Neural crest cell (in vitro differentiated cells): Measurements from ENCODE around the gene IFI16. TPM values are rescaled to one million over a fixed set of nuclear protein-coding genes. Genes with fewer than 3 reads are reported as not detected.

Experiments used
- DNase-seq: peaks from one replicate; pipeline ENCODE4 v3.0.0; 2021; ENCODE audit warnings: low read depth, mixed read lengths, low spot score
- H3K27ac Mint-ChIP-seq: one replicate; pipeline ENCODE4 v1.8.0; 2021; ENCODE audit warnings: mild to moderate bottlenecking, mixed read lengths; ENCODE audit not compliant: unreplicated experiment
- H3K27me3 Mint-ChIP-seq: 2 replicates; pipeline ENCODE4 v1.8.0; 2021; ENCODE audit warnings: low read depth, mild to moderate bottlenecking, mixed read lengths
- H3K36me3 Mint-ChIP-seq: 2 replicates; pipeline ENCODE4 v1.8.0; 2021; ENCODE audit warnings: low read depth, mild to moderate bottlenecking, mixed read lengths
- H3K4me1 Mint-ChIP-seq: 2 replicates; pipeline ENCODE4 v1.8.0; 2021; ENCODE audit warnings: mixed read lengths
- H3K4me3 Mint-ChIP-seq: one replicate; pipeline ENCODE4 v1.8.0; 2021; ENCODE audit warnings: mild to moderate bottlenecking, mixed read lengths
- H3K9me3 Mint-ChIP-seq: 2 replicates; pipeline ENCODE4 v1.8.0; 2021; ENCODE audit warnings: mixed read lengths
- total RNA-seq: library from RNA; stranded (reverse); gene quantifications from 2 replicates; pipeline ENCODE4 v1.2.1, GENCODE V29; 2021
- TF ChIP-seq, protein P1 (sequence below): fragments of 200-600 bp; sonication (generic); conservative IDR thresholded peaks from 2 replicates; pipeline ENCODE4 v1.5.0; 2021; ENCODE audit warnings: antibody characterized with exemption, mild to moderate bottlenecking

Gene IFI16
- total RNA-seq, 1 donor from 2014 or later = 4.9 TPM

DNA sequence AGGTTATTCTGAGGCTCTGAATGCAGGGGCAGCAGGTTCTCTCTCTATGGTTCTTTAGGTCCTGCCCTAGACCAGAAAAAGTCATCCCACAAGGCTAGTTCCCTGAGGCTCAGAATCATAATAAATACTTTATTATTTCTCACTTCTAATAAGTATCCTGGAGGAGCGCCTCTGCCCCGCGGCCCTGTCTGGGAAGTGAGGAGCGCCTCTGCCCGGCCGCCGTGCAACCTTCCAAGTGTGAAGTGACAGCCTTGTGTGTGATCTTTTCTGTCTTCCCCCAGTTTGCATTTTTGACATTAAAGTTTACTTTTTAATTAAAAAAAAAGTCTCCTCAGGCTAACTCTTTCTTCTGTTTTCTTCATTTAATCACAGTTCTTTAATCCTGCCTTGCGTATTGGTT is 55.4 kb downstream of the IFI16 start:
- Mint-ChIP-seq H3K36me3 (peaks cover 7% of the 10 kb centered on the region), H3K9me3 (no peaks in the 10 kb centered on the region), H3K4me1 (no peaks in the 10 kb centered on the region), H3K27me3 (no peaks in the 10 kb centered on the region), H3K27ac (no peak overlapping the region), H3K4me3 (no peak overlapping the region)
- TF ChIP-seq, protein P1, sequence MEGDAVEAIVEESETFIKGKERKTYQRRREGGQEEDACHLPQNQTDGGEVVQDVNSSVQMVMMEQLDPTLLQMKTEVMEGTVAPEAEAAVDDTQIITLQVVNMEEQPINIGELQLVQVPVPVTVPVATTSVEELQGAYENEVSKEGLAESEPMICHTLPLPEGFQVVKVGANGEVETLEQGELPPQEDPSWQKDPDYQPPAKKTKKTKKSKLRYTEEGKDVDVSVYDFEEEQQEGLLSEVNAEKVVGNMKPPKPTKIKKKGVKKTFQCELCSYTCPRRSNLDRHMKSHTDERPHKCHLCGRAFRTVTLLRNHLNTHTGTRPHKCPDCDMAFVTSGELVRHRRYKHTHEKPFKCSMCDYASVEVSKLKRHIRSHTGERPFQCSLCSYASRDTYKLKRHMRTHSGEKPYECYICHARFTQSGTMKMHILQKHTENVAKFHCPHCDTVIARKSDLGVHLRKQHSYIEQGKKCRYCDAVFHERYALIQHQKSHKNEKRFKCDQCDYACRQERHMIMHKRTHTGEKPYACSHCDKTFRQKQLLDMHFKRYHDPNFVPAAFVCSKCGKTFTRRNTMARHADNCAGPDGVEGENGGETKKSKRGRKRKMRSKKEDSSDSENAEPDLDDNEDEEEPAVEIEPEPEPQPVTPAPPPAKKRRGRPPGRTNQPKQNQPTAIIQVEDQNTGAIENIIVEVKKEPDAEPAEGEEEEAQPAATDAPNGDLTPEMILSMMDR = no peak
- DNase-seq = no peak

DNA sequence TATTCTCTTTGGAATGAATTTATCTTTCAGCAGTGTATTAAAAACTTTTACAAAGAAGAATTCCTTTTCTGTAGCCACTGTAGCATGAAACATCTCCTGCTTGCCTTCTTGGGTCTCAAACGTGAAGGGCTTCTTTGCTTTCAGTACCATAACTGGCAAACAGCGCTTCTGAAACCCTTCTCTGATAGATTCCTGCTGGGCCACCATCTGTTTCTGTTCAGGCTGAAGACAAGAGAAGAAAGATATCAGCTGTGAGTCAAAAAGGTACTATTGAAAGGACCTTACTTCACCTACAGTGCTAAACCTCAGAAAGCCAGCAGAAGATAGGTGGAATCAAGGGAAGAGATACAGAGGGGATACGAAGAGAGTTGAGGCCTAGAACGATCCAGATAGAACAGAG is 56.4 kb downstream of the IFI16 start:
- no peak overlapping the region for H3K4me3 Mint-ChIP-seq
- TF ChIP-seq, protein P1 = no peak
- H3K27ac Mint-ChIP-seq = no peak overlapping the region
- H3K9me3 Mint-ChIP-seq = no peaks in the 10 kb centered on the region
- DNase-seq = no peak
- H3K27me3 Mint-ChIP-seq = no peaks in the 10 kb centered on the region
- peaks cover 4% of the 10 kb centered on the region for H3K36me3 Mint-ChIP-seq
- no peaks in the 10 kb centered on the region for H3K4me1 Mint-ChIP-seq

DNA sequence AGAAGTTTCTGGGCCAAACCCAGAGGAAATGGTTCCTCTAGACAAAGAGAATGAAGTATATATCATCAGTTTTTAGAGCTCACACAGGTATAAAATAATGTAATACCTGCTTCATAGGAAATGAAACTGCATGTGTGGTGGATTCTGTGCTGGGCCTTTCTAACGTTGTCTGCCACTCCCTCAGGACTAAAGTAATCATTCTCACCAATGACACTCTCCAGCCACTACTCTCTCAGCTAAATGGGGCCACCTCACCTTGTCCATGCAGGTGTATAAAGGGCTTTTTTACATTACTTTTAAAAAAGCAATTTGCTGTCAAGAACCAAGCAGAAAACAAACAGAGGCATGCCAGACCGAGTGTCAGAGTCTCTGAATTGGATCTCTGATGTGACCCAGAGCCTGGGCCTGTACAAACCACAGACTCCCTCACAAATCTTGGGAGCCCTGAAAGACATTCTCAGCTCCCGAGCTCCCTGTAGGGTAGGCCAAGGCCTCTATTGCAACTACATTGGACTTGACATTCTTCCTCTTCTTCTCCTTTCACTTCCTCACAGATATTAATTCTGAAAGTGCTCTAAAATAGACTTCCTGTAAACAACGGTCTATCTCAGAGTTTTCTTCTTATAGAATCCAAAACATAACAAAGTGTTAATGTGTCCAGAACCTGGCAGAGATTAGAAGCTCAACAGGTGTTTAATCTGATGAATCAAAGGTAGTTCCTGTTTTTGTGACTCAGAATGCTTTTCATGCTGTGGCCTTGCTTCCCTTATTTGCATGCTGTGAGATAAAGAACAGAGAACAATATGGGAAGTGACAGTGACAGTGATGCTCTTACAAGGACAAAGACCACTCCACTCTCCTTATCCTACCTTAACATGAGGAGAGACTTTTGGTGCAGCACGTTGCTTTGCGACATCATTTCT is 58.3 kb downstream of the IFI16 start:
- TF ChIP-seq, protein P1 = no peak
- Mint-ChIP-seq H3K9me3 (no peaks in the 10 kb centered on the region), H3K4me3 (no peak overlapping the region), H3K4me1 (no peaks in the 10 kb centered on the region), H3K27ac (no peak overlapping the region), H3K27me3 (no peaks in the 10 kb centered on the region), H3K36me3 (no peaks in the 10 kb centered on the region)
- DNase-seq = no peak

DNA sequence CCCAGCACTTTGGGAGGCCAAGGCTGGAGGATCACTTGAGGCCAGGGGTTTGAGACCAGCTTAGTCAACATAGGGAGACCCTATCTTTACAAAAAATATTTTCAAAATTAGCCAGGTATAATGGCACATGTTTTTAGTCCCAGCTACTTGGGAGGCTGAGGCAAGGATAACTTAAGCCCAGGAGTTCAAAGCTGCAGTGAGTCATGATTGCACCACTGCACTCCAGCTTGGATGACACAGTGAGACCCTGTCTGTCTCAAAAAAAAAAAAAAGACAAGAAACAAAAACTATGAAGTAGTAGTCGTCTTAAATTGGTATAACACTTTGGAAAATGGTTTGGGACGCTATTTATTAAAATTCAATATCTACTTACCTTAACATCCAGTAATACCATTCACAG is 59.2 kb downstream of the IFI16 start:
- Mint-ChIP-seq H3K36me3 (no peaks in the 10 kb centered on the region), H3K4me3 (no peak overlapping the region), H3K9me3 (no peaks in the 10 kb centered on the region), H3K27ac (no peak overlapping the region), H3K27me3 (no peaks in the 10 kb centered on the region), H3K4me1 (no peaks in the 10 kb centered on the region)
- no peak for DNase-seq
- TF ChIP-seq, protein P1 = no peak

DNA sequence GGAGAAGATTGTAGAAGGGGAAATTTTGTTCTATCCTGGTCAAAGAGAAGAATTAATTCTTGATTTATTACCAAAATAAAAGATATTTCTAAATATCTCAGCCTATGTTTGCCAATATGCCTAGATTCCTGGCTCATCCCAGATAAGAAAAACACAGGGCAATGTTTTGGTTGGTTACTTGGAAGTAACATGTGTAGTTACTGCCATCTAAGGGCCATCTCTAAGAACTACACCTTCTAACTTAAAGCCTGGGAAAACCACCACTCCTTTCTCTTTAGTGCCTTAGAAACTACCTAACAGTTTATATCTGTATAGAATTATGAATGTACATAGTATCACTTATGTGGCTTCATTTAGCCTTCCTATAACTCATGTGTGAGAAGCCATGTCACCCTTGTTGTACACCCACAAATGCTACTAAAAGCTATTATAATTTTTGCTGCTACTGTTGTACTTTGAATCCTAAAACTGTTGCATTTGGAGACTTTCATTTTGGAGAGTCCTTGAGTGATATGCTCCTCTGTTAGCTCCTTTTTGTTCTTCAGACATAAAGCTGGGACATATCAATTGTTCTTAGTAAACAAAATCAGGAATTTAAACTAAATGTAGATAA is 62.4 kb downstream of the IFI16 start:
- H3K36me3 Mint-ChIP-seq = no peaks in the 10 kb centered on the region
- DNase-seq = no peak

More for the DNA sequence above, 62.4 kb downstream of the IFI16 start:
- H3K4me3 Mint-ChIP-seq = no peak overlapping the region
- no peak overlapping the region for H3K27ac Mint-ChIP-seq
- H3K4me1 Mint-ChIP-seq = no peaks in the 10 kb centered on the region
- no peaks in the 10 kb centered on the region for H3K27me3 Mint-ChIP-seq
- TF ChIP-seq, protein P1 = peak; percentile 82
- no peaks in the 10 kb centered on the region for H3K9me3 Mint-ChIP-seq
